NCI-H146 treated with DMSO at 0.1 percent for 48 hours (cell line): ENCODE measurements around the gene BIRC2.
"Not testable (repeated sequence)": the region's sequence is repeated elsewhere in the genome, so short reads cannot be mapped to it uniquely, and the experiment has no call there.

Experiments used
- DNase-seq: peaks from one replicate; lab custom pipeline; 2025; ENCODE audit not compliant: unreplicated experiment; lab: John Stamatoyannopoulos, UW

The BIRC2 gene

DNA sequence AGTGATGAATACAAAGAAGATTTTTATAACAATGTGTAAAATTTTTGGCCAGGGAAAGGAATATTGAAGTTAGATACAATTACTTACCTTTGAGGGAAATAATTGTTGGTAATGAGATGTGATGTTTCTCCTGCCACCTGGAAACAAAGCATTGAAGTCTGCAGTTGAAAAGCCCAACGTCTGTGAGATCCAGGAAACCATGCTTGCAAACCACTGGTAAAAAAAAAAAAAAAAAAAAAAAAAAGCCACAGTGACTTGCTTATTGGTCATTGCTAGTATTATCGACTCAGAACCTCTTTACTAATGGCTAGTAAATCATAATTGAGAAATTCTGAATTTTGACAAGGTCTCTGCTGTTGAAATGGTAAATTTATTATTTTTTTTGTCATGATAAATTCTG, 24.5 kb upstream of the BIRC2 start:
- no peak for DNase-seq

DNA sequence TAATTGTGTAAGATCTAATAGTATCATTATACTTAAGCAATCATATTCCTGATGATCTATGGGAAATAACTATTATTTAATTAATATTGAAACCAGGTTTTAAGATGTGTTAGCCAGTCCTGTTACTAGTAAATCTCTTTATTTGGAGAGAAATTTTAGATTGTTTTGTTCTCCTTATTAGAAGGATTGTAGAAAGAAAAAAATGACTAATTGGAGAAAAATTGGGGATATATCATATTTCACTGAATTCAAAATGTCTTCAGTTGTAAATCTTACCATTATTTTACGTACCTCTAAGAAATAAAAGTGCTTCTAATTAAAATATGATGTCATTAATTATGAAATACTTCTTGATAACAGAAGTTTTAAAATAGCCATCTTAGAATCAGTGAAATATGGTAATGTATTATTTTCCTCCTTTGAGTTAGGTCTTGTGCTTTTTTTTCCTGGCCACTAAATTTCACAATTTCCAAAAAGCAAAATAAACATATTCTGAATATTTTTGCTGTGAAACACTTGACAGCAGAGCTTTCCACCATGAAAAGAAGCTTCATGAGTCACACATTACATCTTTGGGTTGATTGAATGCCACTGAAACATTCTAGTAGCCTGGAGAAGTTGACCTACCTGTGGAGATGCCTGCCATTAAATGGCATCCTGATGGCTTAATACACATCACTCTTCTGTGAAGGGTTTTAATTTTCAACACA, 23.3 kb upstream of the BIRC2 start:
- DNase-seq: no peak

DNA sequence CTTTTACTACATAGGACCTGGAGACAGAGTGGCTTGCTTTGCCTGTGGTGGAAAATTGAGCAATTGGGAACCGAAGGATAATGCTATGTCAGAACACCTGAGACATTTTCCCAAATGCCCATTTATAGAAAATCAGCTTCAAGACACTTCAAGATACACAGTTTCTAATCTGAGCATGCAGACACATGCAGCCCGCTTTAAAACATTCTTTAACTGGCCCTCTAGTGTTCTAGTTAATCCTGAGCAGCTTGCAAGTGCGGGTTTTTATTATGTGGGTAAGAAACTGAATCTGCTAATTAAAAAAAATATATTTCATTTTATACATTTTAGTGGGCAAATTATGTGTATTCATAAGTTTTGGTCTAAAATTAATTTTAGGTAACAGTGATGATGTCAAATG, 21.9 kb upstream of the BIRC2 start:
- no peak for DNase-seq

GRCh38 chr11:102328748-102329147, 18.3 kb upstream of the BIRC2 start:
- no peak for DNase-seq

GRCh38 chr11:102330231-102330630, 16.8 kb upstream of the BIRC2 start:
- no peak for DNase-seq

- no peak for DNase-seq
Measured at GRCh38 chr11:102331341-102331740, 15.7 kb upstream of the BIRC2 start.

DNA sequence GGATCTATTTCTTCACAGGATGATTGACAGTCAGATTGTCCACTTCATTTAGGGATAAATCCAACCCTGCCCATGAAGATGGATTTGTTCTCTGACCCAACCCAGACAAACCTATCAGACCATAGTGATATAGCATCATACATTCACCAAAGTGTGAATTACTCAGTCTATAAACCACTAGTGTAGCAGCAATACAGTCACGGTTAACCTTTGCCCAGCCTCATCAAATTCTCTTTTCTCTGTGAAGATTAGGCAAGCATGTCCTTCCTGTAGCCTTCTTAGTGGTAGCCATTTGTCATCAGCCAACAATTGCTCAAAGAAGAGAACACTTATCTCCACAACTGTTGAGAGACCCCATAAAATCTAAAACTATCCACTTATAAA, 14.4 kb upstream of the BIRC2 start:
- no peak for DNase-seq

DNA sequence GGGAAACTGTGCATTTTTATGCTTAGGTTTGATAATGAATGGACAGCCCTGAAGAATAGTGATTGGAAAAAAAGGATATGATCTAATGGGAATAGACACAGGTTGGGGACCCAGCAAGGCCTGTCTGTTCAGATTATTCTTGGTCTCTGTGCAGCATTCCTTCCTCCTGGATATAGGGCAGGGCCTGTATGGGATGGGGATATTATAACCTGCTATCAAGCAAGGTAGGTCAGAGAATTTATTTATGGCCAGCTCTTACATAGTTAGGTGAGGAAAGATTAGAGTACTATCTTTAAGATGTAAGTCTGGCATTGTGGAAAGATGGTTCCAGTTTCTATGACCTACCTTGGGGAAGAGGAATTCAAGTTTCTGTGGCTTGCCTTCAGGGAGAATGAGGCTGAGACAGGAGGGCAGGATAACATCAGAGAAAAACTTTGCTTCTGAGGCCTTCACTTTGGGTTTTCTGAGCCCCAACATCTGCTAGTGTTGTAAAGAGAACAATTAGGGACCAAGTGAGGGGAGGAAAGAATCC, 8.5 kb upstream of the BIRC2 start:
- no peak for DNase-seq

GRCh38 chr11:102341311-102341710, 5.7 kb upstream of the BIRC2 start:
- DNase-seq: not testable (repeated sequence)

DNA sequence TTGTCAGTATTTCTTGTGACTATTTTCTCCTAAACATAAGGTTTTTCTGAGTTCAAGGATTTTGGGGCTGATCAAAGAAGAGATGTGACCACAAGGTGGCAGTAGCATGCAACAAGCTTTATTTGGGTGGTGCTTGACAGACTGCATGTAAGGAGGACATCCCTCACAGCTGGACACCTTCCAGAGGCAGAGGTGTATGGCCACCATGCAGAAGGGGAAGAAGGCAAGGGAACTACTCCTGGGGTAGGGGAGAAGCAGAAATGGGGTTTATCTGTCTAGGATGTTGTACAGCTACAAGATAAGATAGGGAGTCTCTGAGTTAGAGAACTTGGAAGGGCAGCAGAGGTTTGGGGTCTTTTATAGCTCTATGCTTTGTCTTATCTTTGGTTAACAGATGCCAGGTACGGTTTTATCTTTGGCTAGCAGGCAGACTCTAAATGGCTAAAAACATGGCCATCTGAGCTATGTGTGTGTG, 5.1 kb upstream of the BIRC2 start:
- peak; percentile 37 for DNase-seq

GRCh38 chr11:102343809-102344208, 3.2 kb upstream of the BIRC2 start:
- DNase-seq: no peak

DNA sequence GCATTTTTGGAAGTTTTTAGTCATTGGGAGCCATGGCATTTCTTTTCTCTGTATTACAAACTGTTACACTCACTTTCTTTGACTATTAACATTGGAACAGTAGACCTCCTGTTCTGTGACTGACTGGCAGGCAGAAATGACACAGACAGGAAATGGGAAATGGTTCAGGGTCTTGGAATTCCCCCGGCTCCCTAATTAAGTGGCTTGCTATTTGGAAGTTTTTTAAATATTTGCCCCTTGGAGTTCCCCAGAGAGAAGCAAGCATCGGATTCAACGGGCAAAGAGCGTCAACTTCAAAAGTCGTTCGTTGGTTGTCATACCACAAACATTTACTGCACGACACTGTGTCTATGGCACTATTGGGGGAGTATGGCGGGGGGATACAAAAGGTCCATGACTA, 1.1 kb upstream of the BIRC2 start:
- no peak for DNase-seq

GRCh38 chr11:102346456-102346747, 612 bp upstream of the BIRC2 start:
- DNase-seq: no peak

- DNase-seq: peak; percentile 28
Measured at GRCh38 chr11:102347462-102348370, 702 bp downstream of the BIRC2 start.

GRCh38 chr11:102357116-102357515, 10.1 kb downstream of the BIRC2 start:
- DNase-seq: no peak

DNA sequence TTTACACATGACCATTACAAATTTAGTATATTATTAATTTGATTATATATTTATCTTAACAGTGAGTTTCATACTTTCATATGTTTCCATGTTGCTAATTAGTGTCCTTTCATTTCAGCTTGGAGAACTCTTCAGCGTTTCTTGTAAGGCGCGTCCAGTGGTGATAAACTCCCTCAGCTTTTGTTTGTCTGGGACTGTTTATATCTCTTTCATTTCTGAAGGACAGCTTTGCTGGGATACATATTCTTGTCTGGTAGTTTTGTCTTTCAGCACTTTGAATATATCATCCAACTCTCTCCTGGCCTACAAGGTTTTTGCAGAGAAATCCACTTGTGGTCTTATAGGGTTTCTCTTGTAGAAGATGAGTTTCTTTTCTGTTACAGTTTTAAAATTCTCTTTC, 12.4 kb downstream of the BIRC2 start:
- no peak for DNase-seq

DNA sequence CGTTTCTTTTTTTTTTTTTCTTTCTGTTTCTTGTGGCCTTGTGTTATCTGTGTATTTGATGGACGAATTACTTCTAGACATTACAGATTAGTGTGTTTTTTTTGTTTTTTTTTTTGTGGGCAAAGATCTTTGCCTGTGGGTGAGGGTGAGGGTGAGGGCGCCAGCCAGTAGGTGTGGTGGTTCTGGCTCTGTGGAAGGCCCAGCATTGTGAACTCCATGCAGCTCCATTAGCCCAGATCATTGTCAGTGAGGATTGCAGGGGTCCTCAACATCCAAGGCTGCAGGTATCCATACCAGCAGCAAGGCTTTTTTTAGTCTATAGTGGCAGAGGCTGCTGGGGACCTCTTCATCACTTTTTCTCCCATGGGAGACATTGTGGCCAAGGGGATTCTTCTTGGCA, 13.7 kb downstream of the BIRC2 start:
- DNase-seq: no peak

DNA sequence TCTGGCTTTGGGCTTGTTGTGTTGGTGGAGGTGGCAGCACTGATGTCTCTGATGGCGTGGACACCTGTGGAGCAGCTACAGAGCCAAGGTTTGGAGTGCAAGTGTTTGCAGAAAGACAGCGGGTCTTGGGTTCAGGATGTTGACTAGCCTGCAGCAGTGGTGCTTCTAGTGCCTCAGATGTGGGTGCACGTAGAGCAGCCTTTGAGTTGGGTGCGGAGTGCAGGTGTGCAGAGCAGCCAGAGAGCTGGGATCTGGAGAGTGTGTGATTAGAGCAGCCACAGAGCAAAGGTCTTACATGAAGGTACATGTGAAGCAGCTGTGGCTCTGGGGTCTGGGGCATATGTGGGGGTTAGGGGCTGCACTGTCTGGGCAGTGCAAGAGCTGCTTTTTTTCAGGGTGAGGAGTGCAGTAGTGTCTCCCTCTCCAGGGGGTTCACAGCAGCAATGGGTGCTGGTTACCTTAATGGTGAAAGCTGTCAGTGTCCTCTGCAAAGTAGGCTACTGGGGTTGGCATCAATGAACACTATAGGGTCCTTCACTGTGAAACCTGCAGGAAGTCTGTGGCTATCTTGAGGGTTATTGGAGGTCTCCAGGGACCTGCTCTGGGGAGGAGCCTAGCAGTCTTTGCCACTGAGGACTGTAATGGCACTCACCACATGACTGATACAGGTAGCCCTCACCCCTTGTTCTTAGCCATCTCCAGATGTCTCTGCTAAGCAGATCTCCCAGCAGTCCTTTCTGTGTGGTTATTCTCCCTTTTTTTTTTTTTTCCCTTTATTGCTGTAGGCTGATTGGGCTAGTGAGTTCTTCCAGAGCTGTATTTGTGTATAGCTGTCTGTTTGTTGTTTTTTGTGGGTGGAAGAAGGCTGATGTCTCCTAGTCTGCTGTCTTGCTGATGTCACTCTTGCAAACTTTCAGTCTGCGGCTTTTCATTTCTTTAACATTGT, 14.3 kb downstream of the BIRC2 start:
- no peak for DNase-seq

GRCh38 chr11:102364991-102365390, 18.0 kb downstream of the BIRC2 start:
- DNase-seq: no peak

DNA sequence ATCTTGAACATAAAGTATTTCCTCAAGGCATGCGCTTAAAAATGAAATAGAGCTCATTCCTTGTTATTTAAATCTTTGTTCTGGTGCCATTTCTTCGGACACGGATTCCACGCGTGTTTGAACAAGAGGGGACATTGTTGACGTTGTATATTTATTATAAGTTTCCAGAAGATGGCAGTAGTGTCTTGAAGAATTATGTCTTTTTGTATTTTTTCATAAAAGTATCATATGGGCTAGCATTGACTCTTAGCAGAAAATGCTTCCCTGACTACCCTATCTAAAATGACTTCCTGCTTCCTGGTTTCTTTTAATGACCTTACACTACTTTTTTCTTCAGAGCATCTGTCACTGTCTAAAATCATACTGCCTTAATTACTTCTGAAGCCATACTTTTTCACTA, 20.4 kb downstream of the BIRC2 start:
- no peak for DNase-seq

DNA sequence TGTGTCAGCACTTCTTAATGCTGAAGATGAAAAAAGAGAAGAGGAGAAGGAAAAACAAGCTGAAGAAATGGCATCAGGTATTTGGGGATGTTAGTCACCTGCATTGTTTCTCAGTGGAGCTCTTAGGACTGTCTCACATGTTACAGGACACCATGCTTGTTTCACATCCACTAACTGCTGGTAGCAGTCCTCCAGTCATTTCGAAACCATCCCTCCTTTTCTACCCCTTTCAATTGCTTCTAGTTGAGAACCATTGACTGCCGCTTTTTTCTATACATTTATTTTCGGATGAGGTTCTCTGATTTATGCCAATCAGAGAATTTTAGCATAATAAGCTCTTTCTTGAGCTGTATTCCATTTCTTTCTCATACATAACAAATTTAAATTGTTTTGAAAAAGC, 21.5 kb downstream of the BIRC2 start:
- DNase-seq: no peak
